Measurements from ENCODE around the gene CUX1. TPM values are rescaled to one million over a fixed set of nuclear protein-coding genes. Genes with fewer than 3 reads are reported as not detected.

CUX1 gene
- total and polyA plus RNA-seq, 2 donors (not counting 1 experiment from before 2014, with no cell fraction given): 22.7 to 38.1 TPM

DNA sequence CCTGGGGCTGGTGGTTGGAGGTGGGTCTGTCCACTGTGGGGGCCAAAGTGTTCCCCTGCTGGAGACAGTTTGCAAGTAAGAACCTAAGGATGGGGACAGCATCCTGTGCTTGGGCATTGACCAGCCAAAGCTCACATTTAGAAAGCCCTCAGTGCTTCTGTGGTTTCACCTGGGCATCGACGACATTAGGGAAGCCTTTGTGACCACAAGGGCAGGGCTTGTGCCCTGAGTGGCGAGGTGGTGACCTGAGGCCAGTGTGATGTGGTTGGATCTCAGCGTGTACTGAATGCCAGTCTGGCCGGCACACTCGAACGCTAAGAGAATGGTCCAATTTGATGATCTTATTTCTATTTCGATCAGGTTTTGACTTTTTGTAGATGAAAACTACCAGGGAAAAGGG, 437.1 kb downstream of the CUX1 start:
- no peak overlapping the region for H2AFZ ChIP-seq (ENCODE audit: low read length)
- TF ChIP-seq CTCF (conservative IDR thresholded peaks at IDR 0.05 in 1 of 2, IDR thresholded peaks at IDR 0.05 in 1 of 2; ENCODE audit: low read depth in 1 of 2, low read length in 2 of 2) (no peak), EZH2 (IDR thresholded peaks at IDR 0.05; ENCODE audit: low read length, missing control alignments) (no peak)

DNA sequence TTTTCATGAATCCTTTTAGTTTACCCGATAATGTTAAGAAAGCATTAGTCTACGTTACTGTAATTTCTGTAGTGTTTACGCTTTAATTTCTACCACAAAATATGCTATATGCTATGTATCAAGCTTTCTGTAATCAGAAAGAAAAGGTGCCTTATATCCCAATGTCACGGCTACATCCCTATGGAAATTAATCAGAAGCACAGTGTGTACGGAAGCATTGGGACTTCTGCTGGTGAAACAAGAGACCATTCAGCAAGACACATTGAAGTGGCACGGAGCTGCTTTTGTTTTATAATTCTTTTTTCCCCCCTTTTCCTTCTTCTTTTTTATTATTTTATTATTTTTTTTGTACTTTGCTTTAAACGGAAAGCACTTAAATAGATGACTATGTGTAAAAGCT, 438.1 kb downstream of the CUX1 start:
- H3K27me3 ChIP-seq (ENCODE audit: control insufficient read depth, insufficient read depth, low read length): no peaks in the 10 kb centered on the region
- no peak overlapping the region for H3K4me3 ChIP-seq (replicated peaks in 1 of 4; ENCODE audit: control extremely low read depth in 1 of 4, insufficient read depth in 1 of 4, low read depth in 3 of 4, low read length in 4 of 4)
- no peaks in the 10 kb centered on the region for H3K79me2 ChIP-seq (ENCODE audit: control insufficient read depth, insufficient read depth, low read length)
- H3K36me3 ChIP-seq (ENCODE audit: control insufficient read depth, insufficient read depth, low read length): no peaks in the 10 kb centered on the region
- H3K9ac ChIP-seq (ENCODE audit: insufficient read depth, low read length): no peak overlapping the region
- no peak overlapping the region for H3K27ac ChIP-seq (ENCODE audit: insufficient read depth, low read length)
- H3K4me1 ChIP-seq (ENCODE audit: control insufficient read depth, extremely low read depth, insufficient read depth, low read length): no peaks in the 10 kb centered on the region
- no peaks in the 10 kb centered on the region for H4K20me1 ChIP-seq (ENCODE audit: control insufficient read depth, extremely low read depth, insufficient read depth, low read length)
- DNase-seq (ENCODE audit: low read depth in 2 of 2): no peak
- H2AFZ ChIP-seq (ENCODE audit: low read length): no peak overlapping the region
- no peak for TF ChIP-seq CTCF (conservative IDR thresholded peaks at IDR 0.05 in 1 of 2, IDR thresholded peaks at IDR 0.05 in 1 of 2; ENCODE audit: low read depth in 1 of 2, low read length in 2 of 2)
- TF ChIP-seq EZH2 (IDR thresholded peaks at IDR 0.05; ENCODE audit: low read length, missing control alignments): no peak
- H3K9me3 ChIP-seq (ENCODE audit: control insufficient read depth, insufficient read depth, low read depth, low read length): no peaks in the 10 kb centered on the region
- no peak overlapping the region for H3K4me2 ChIP-seq (ENCODE audit: extremely low read depth, insufficient read depth, low read length)

More for the DNA sequence above, 437.1 kb downstream of the CUX1 start:
- H3K4me1 ChIP-seq (ENCODE audit: control insufficient read depth, extremely low read depth, insufficient read depth, low read length): no peaks in the 10 kb centered on the region
- no peaks in the 10 kb centered on the region for H3K27me3 ChIP-seq (ENCODE audit: control insufficient read depth, insufficient read depth, low read length)
- no peak for DNase-seq (ENCODE audit: low read depth in 2 of 2)
- no peak overlapping the region for H3K27ac ChIP-seq (ENCODE audit: insufficient read depth, low read length)
- H3K9ac ChIP-seq (ENCODE audit: insufficient read depth, low read length): no peak overlapping the region
- no peak overlapping the region for H3K4me2 ChIP-seq (ENCODE audit: extremely low read depth, insufficient read depth, low read length)
- H3K4me3 ChIP-seq (replicated peaks in 1 of 4; ENCODE audit: control extremely low read depth in 1 of 4, insufficient read depth in 1 of 4, low read depth in 3 of 4, low read length in 4 of 4): no peak overlapping the region
- no peaks in the 10 kb centered on the region for H3K79me2 ChIP-seq (ENCODE audit: control insufficient read depth, insufficient read depth, low read length)
- no peaks in the 10 kb centered on the region for H4K20me1 ChIP-seq (ENCODE audit: control insufficient read depth, extremely low read depth, insufficient read depth, low read length)
- no peaks in the 10 kb centered on the region for H3K9me3 ChIP-seq (ENCODE audit: control insufficient read depth, insufficient read depth, low read depth, low read length)
- no peaks in the 10 kb centered on the region for H3K36me3 ChIP-seq (ENCODE audit: control insufficient read depth, insufficient read depth, low read length)

DNA sequence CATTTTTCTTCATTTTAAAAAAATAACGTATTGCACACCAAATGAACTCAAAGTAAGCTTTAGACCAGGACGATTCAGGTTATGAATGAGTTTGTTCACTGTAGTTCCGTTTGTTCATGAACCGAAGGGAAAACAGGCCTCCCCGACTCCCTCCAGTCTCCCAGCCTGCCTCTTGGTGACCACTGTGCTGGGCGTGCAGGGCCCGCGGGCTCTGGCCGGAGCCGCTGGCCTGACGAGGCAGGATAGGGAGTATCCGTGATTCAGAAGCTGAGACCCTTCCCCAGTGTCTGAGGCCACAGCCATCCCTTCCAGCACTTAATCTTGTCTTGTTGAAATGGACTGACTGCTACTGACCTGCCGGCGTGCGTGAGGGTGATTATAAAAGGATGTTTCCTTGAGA, 438.5 kb downstream of the CUX1 start:
- H3K9me3 ChIP-seq (ENCODE audit: control insufficient read depth, insufficient read depth, low read depth, low read length): no peaks in the 10 kb centered on the region

More for the DNA sequence above, 438.5 kb downstream of the CUX1 start:
- Histone ChIP-seq H3K4me1 (ENCODE audit: control insufficient read depth, extremely low read depth, insufficient read depth, low read length) (no peaks in the 10 kb centered on the region), H3K27ac (ENCODE audit: insufficient read depth, low read length) (no peak overlapping the region), H3K4me3 (replicated peaks in 1 of 4; ENCODE audit: control extremely low read depth in 1 of 4, insufficient read depth in 1 of 4, low read depth in 3 of 4, low read length in 4 of 4) (no peak overlapping the region), H3K36me3 (ENCODE audit: control insufficient read depth, insufficient read depth, low read length) (no peaks in the 10 kb centered on the region), H3K9ac (ENCODE audit: insufficient read depth, low read length) (no peak overlapping the region), H3K79me2 (ENCODE audit: control insufficient read depth, insufficient read depth, low read length) (no peaks in the 10 kb centered on the region), H3K27me3 (ENCODE audit: control insufficient read depth, insufficient read depth, low read length) (no peaks in the 10 kb centered on the region), H4K20me1 (ENCODE audit: control insufficient read depth, extremely low read depth, insufficient read depth, low read length) (no peaks in the 10 kb centered on the region), H3K4me2 (ENCODE audit: extremely low read depth, insufficient read depth, low read length) (no peak overlapping the region), H2AFZ (ENCODE audit: low read length) (no peak overlapping the region)
- DNase-seq (ENCODE audit: low read depth in 2 of 2): no peak
- TF ChIP-seq EZH2 (IDR thresholded peaks at IDR 0.05; ENCODE audit: low read length, missing control alignments): no peak

All from fibroblast of lung (primary cell).